G401.6 (cell line): ENCODE results near the gene YTHDF1.

ENCODE experiments used
- FAIRE-seq: peaks from 2 replicates; lab custom pipeline; 2012; peaks lifted over from hg19 to GRCh38; lab: Jason Lieb, UNC

YTHDF1 gene

DNA sequence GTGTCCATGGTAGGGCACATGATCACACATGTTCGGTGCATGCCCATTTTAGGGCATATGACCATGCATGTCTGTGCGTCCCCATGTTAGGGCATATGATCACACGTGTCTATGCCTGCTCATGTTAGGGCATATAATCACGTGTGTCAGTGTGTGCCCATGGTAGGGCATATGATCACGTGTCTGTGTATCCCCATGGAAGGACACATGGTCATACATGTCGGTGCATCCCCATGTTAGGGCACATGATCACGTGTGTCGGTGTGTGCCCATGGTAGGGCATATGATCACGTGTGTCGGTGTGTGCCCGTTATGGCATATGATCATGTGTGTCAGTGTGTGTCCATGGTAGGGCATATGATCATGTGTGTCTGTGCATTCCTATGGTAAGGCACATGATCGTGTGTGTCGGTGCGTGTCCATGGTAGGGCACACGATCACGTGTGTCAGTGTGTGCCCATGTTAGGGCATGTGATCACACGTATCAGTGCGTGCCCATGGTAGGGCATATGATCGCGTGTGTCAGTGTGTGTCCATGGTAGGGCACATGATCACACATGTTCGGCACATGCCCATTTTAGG is 30.6 kb downstream of the YTHDF1 start:
- FAIRE-seq = no peak

DNA sequence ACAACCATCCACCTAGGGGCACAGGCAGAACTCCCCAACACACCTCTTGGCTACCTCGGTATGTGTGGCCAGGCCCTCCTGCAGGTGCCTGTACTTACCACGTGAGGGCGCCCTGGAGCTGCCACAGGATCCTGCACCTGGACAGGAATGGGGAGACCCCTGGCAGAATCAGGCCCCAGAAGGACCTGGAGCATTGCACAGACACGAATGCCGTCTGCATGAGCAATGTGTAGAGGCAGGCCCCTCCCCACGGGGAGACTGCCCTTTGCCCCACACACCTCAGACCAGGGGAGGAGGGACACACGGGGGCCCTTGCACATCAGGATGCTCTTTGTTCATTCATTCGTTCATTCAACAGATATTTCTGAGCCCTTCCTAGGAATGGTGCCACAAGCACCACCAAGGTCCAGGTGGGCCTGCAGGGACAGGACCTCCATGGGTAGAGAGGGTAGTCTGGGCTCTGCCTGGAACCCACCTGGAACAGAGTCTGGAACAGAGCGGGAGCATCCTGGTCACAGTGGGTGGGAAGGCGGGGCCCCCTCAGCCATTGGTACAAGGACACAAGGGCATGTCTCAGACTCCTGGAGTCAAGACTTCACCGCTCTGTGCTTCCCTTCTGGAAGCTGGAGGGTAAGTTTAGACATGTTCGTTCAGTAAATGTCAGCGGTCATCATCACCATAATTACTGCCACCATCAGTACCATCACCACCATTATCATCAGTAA is 32.3 kb downstream of the YTHDF1 start:
- FAIRE-seq = no peak

DNA sequence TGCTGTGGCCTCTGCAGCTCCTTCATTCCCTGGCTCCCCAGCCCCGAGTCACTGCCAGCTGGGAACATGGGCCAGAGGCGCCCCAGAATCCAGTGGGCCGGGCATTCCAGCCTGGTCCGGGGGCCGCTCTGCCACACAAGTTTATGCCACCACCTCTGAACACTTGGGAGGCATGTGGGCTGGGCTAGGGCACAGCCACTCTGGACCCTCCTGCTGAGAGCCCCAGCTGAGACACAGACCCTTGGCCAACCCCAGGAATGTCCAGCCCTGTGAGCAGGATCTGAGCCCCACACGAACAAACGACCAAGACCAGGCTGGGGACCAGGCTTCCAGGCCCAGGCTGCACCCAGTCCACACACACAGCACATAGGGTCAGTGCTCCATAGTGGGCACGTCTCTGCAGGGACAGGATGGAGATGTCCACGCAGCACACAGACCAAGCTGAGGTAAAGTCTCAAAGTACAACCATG is 33.0 kb downstream of the YTHDF1 start:
- FAIRE-seq = no peak

DNA sequence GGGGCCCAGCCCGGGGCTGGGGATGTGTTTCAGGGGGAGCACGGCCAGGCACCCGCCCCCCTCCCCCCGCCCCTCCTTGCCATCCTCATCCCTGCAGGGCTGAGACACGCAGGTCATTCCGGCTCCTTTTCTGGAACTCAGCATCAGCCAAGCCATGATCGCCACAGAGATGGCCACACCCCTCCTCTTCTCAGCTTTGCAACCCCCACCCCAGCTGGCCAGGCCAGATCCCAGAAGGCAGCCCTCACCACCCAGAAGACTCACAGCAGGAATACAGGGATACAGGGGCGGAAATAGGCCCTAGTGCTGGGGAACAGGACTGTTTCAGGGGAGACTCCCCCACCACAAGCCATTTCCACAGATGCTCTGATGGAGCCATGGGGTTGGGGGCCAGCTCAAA is 33.5 kb downstream of the YTHDF1 start:
- FAIRE-seq = no peak

DNA sequence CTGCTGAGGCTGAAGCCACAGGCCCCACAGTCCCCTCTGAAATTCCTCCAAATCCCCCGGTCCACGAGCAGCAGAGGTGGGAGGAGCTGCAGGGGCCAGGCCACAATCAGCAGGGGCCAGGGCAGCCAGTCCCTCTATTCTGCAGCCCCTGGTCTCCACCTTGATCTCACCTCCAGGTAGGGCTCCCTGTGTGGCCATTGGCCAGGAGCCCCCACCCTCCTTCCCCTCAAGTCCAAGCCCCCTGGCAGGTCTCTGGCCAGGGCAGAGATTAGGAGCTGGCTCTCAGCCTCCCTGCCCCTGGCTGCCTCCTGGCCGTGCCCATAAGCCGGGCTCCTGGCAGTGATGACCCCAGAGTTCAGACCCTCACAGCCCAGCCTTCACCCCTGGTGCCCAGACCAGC is 34.7 kb downstream of the YTHDF1 start:
- FAIRE-seq = no peak

DNA sequence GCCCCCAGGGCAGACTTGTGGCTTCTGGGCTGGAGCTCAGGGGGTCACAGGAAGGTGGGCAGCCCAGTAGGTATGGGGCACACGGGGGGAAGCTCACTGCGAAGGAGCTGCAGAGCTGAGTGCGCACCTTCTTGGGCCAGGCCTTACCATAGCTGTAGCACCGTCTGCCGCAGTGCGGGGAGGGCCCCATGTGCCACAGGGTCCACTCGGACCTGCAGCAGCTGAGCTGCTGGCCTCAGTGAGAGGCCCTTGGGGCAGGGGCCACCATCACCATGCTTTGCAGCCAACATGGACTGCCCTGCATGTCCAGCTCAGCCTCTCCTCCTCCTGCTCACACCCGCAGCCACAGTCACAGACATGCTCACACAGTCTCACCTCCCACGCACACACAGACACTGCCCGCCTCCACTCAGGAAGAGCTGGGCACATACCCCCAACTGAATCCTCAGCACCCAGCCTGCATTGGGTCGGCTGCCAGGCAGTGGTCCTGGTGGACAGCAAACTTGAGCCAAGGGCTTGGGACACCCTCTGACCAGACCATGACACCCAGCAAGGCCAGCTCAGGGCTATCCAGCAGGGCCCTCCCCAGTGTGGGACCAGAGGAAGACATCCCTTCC is 35.3 kb downstream of the YTHDF1 start:
- FAIRE-seq = no peak

DNA sequence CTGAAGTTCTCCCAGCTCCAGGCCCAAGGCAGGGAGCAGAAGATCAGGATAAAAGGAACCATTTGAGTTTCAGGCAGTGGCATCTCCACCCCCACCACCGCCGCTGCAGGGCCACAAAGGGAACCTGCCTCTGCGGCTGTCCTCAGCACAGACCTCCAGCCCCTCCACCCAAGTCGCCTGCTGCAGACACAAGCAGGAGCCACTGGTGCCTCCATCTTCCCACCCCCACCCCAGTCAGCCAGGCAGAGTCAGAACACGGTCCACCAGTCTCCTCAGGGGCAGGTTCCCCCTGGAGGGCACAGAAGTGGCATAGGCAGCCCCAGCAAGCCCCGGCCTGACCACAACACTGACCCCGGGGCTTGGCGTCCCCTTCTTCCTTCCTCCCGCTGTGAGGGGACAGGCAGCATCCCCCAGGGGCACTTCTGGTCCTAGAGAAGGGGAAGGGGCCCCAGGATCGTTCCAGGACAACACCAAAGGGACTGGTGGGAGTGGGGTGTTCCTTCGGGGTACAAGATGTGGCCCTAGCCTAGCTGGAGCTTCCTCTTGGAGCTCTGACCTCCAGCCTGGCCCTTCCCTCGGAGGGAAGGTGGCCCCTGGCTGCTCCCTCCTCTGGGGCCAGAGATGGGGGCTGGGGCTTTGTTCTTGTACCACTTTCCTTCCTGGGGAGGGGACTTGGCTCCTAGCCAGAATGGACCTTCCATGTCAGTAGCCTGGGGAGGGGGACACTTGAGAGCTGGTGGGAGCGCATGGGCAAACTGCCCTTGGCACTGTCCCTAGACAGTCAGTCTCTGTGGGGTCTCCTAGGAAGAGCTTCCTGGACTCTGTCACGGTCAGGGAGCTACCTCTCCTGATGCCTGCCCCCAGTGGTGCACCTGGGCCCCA is 36.0 kb downstream of the YTHDF1 start:
- no peak for FAIRE-seq

DNA sequence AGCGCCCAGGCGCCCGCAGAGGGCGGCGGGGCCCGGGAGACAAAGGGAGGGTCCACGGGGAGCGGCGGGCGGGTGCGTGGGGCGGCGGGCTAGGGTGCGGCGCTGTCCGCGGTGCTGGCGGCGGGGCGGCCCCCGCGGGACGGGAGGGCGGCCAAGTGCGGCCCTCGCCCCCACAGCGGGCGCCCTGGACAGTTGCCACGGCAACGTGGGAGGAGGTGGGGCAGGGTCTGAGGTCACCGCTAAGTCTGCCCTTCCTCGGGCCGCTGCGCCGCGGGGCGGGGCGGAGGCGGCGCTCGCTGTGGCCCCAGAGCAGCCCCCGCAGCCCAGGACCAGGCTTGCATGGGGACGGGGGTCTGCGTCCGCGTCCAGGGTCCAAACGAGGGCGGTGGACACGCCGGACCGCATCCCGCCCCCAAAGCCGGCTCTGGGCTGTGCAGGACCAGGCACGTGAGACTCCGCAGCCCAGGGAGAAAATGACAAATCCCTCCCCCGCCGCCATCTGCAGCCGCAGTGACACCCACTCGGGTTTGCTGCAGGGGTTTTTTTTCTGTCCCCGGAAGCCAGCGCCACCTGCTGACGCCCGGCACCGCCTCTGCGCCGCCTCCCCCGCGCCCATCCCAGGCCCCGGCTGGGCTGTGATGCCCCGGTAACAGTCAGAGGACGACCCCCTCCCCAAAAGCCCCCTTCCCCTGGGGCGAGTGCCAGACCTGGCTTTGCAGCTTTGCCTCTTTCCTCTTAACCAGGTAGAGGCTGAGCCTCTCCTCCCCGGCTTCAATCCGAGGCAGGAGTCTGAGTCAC is 36.8 kb downstream of the YTHDF1 start:
- FAIRE-seq = no peak

DNA sequence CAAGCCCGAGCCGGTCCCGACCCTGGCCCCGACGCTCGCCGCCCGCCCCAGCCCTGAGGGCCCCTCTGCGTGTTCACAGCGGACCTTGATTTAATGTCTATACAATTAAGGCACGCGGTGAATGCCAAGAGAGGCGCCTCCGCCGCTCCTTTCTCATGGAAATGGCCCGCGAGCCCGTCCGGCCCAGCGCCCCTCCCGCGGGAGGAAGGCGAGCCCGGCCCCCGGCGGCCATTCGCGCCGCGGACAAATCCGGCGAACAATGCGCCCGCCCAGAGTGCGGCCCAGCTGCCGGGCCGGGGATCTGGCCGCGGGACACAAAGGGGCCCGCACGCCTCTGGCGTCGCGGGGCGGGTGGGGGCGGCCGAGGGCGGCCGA is 37.5 kb downstream of the YTHDF1 start:
- no peak for FAIRE-seq

DNA sequence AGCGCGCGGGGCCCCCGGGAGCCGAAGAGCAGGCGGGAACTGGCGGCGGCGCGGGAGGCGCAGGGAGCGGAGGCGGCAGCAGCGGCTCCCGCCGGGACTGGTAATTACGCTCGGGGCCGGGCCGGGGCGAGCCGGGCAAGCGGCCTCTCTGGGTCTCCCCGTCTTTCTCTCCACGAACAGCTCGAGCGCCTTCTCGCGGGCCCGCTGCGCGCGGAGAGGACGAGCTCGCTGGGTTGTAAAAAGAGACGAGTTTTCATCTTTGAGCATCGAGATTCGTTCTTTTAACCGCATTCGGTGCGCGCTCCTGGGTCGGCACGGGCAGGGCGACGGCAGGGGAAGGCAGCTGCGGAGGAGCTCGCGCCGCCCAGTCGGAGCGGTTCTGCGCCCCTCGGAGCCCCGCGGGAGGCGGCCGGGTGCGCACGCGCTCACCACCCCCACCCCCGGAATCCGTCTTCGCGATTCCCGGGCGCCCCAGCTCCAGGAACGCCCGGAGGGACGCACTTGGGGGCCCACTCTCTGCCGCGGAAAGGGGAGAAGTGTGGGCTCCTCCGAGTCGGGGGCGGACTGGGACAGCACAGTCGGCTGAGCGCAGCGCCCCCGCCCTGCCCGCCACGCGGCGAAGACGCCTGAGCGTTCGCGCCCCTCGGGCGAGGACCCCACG is 38.0 kb downstream of the YTHDF1 start:
- FAIRE-seq = no peak

DNA sequence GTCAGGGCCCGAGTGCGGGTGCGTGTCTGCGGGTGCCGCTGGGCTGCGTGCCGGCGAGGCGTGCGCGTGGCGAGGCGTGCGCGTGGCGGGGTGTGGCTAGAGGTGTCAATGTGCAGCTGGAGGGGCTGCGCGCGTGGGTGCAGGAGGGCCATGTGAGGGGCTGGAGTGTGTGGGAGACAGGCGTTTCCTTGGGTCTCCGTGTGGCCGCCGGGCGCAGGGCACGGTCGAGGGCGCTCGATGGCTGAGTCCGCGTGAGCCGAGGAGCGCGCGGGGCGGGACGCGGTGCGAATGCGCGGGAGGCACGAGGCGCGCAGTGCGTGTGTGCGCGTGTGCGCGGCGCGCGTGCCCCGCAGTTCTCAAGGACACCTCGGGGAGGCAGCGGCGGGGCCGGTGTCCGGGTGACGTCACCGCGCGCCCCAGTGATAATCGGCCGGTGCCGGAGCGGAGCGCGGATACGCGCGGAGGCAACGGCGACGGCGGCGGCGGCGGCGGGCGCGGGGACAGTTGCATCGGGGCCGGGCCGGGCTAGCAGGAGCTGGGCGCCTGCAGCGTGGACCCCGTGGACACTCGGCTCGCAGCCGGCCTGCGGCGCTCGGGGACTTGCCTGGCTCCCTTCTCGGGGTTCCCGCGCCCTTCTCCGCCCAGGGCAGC is 38.7 kb downstream of the YTHDF1 start:
- no peak for FAIRE-seq

DNA sequence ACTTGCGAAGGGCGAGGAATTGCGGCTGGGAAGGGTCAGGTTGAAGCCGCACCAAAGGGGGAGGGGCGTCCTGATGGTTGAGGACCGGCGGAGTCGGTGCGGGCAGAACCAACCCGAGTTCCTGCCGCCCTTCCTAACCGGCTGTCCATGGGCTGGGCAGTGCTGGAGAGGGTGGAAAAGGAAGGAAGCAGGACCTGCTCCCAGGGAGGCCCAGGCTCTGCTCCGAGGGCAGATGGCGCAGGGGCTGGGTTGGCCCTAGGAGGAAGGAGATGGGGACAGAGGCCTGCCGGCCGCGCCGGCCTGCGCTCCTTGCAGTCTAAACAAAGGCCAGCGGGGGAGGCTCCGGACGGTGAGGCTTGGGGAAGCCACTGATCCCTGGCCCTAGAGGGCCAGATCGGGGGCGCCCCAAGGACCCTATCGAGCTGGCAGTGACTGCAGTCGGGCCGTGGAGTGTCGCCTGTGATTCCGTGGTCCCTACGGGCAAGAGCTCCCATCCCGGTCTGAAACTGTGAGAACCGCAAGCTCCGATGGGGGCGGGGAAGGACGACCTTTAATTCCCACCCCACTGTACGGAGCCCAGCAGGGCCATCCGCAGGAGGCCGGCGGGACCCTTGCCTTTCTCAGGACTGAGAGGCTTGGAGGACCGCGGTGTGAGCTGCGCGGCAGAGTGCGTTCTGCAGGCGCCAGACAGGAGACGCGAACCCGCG is 39.4 kb downstream of the YTHDF1 start:
- no peak for FAIRE-seq

DNA sequence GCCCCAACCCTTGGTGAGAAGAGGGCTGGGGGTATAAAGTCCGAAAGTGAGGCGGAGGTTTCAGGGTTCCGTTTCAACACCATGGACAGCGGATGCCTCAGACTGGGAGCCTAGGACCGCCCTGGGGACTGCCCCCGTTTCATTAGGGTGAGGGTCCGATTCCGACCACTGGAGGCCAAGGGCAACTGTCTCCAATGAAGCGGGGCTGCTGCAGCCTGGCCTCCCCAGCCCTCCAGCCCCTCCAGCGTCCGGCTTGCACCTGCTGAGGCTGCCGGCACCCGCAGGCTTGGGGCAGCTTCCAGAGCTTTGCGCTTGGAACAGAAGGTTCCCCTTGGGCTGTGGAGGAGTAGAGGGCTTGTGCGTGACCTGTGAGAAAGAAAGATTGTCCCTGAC is 39.9 kb downstream of the YTHDF1 start:
- no peak for FAIRE-seq

DNA sequence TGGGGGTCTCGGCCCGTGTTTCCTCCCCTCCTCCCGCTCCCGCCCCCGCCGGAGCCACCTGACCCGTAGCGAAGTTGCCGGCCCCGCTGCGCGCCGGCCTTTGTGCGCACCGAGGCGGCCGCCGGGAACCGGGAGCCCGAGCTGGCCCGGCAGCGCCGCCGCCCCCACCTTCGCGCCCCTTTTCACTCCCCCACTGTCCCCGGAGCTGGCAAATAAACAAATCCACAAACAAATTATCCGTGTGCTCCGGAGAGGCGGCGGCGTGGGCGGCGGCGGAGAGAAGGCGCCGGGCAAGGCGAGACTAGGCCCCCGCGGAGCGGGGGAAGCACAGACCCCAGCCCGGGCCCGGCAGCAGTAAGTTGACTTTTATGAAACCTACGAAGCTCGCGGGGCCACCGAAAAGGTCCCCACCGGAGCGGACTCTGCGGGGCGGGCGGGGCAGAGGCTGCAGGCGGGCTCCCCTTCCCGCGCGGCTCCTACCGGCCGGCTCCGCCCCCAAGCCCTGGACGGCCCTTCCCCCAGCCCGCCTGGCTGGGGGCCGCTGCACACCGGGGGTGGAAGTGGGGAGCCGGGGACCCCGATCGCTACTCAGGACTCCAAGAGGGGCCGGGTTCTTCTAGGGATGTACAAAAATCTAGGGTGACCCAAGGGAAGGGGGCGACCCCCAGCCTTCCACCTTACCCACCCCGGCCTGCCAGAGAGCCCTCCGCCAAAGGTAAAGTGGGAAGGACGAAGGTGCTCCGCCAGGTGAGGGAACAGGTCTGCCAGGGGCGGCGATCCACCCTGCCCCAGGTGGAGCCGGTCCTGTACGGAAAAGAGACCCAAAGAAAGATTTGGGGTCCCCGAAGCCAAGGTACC is 40.7 kb downstream of the YTHDF1 start:
- no peak for FAIRE-seq

DNA sequence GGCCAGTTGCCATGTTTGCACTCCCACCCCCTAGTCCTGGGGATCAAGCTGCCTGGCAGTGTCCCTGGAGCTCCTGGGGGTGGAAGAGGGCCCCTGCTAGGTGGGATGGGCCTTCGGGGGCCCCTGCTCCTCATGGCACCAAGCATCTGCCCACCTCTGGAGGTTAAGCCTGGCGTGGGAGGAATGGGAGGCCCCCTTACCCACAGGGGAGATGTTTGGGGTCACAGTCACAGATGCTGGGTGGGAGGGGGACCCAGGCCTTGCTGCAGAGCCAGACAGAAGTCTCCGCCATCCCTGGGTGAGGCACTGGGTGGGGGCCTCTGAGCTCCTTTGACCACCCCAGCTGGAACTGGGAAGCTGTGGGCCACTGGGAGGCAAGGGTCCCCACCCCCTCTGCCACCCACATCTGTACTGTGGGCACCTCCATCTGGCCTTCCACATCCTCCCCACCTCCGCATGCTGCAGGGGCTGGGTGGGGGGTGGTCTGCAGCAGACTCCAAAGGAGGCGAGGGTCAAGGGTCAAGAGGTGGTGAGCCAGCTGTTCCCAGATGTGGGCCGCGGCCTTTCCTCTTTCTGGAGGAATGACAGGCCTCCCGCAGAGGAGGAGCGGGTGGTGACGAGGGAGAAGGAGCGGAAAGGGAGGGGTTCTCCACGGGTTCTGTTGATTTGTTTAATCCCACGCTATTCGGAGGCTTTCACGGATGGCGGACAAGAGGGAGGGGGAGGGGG is 41.5 kb downstream of the YTHDF1 start:
- no peak for FAIRE-seq

DNA sequence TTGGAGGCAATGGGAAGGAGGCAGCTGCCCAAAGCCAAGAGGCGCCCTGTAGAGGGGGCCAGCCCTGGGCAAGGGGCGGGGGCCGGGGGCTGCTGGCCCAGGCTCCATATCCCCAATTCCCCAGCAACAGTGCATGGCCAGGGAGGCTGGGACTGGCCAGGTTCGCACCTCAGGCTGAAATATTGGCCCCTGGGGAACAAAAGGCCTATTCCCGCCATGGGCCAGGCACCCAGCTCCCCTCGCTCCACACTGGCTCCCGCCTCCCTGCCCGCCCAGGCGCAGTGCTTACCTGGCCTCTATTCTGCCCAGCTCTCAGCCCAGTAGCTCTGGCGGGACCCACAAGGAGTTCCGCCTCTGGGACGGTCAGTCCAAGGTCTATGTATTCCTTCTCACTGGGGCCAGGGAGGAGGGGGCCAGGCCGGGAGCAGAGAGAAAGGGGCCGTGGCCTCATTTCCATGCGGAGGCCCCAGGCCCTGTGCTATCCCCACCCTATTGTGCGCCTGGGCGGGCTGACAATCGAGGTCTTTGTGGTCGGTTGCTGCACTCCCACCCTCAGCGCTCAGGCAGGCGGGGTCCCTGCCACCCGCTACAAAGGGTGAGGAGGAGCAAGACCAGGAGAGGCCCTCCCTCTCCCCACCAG is 42.3 kb downstream of the YTHDF1 start:
- FAIRE-seq = no peak

DNA sequence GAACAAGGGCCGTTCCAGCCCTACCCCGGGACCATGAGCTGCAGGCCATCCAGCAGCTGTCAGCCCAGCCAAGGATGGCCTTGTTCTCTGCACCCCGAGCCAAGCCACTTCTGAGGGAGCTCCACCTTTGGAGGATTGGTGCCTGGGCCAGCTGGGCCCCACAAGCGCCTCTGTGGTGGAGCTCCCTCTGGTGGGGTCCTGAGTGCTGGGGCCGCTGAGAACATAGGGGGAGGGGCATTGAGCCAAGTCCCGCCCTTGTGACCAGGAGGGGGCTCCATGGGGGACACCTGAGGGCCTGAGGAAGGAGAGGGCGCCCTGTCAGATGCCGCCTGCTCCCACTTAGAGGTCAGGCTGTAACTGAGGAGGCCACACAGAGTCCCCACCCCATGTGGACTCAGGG is 43.2 kb downstream of the YTHDF1 start:
- FAIRE-seq = no peak

DNA sequence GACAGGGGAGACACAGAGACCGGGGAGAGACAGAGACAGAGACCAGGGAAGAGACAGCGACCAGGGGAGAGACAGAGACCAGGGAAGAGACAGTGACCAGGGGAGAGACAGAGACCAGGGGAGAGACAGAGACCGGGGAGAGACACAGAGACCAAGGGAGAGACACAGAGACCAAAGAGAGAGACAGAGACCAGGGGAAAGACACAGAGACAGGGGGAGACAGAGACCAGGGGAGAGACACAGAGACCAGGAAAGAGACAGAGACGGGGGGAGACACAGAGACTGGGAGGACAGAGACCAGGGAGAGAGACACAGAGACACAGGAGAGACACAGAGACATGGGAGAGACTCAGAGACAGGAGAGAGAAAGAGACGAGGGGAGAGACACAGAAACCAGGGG is 43.9 kb downstream of the YTHDF1 start:
- FAIRE-seq = no peak
